Activated T-cell treated with anti-CD3 and anti-CD28 coated beads, Interleukin-2, amount 50 U/mL, for 72 hours (primary cell): ENCODE results near the gene LGI4. TPM values are rescaled to one million over a fixed set of nuclear protein-coding genes. Genes with fewer than 3 reads are reported as not detected.
"Not testable (repeated sequence)": the region's sequence is repeated elsewhere in the genome, so short reads cannot be mapped to it uniquely, and the experiment has no call there.

Experiments used
- ATAC-seq, 2 donors: fragments of 150-1000 bp; cut with Tn5 transposase; replicated peaks in 1 of 2; 2 replicates each; pipeline ENCODE4 v1.10.0; 2021; ENCODE audit warnings: moderate library complexity in 2 of 2, mild to moderate bottlenecking in 1 of 2
- DNase-seq, 2 donors: peaks; one replicate each; pipeline ENCODE4 v3.0.0; 2021 to 2022; ENCODE audit warnings: mixed read lengths in 1 of 2
- H3K27ac Mint-ChIP-seq: one replicate; pipeline ENCODE4 v1.8.0; 2022; ENCODE audit warnings: mild to moderate bottlenecking, moderate library complexity, mixed read lengths
- H3K27me3 Mint-ChIP-seq: one replicate; pipeline ENCODE4 v1.8.0; 2022; ENCODE audit warnings: low read depth, mixed read lengths
- H3K36me3 Mint-ChIP-seq, 2 donors: one replicate each; pipeline ENCODE4 v1.8.0; 2022; ENCODE audit warnings: mixed read lengths in 2 of 2, mild to moderate bottlenecking in 1 of 2; ENCODE audit not compliant: insufficient read depth in 2 of 2
- H3K4me1 Mint-ChIP-seq: one replicate; pipeline ENCODE4 v1.8.0; 2022; ENCODE audit warnings: low read depth, mixed read lengths
- H3K4me3 Mint-ChIP-seq, 2 donors: one replicate each; pipeline ENCODE4 v1.8.0; 2022; ENCODE audit warnings: mild to moderate bottlenecking in 2 of 2, mixed read lengths in 2 of 2, moderate library complexity in 2 of 2
- H3K9me3 Mint-ChIP-seq, 2 donors: one replicate each; pipeline ENCODE4 v1.8.0; 2022; ENCODE audit warnings: mixed read lengths in 2 of 2
- total RNA-seq, 2 donors: library from RNA; stranded (reverse); gene quantifications; one replicate each; pipeline ENCODE4 v1.2.3, GENCODE V29; 2022

LGI4 gene
- total RNA-seq, 2 donors from 2014 or later: 0.72 to 1.00 TPM

- no peaks in the 10 kb centered on the region for H3K27me3 Mint-ChIP-seq
- no peaks in the 10 kb centered on the region for H3K4me1 Mint-ChIP-seq
- ATAC-seq: no peak
Measured at GRCh38 chr19:35130761-35131720, 3.8 kb downstream of the LGI4 start.

GRCh38 chr19:35129724-35130274 is 5.1 kb downstream of the LGI4 start:
- not testable (repeated sequence) for H3K4me1 Mint-ChIP-seq, H3K27me3 Mint-ChIP-seq, H3K27ac Mint-ChIP-seq, H3K9me3 Mint-ChIP-seq, H3K4me3 Mint-ChIP-seq, ATAC-seq, DNase-seq, H3K36me3 Mint-ChIP-seq

More at GRCh38 chr19:35130761-35131720, 3.8 kb downstream of the LGI4 start:
- Mint-ChIP-seq H3K27ac (no peak overlapping the region), H3K9me3 (peaks cover 9% of the 10 kb centered on the region in 2 donors), H3K36me3 (no peaks in the 10 kb centered on the region), H3K4me3 (no peak overlapping the region)
- no peak for DNase-seq

GRCh38 chr19:35128398-35129057 is 6.3 kb downstream of the LGI4 start:
- DNase-seq (no peak), ATAC-seq (no peak)
- H3K27ac Mint-ChIP-seq: no peak overlapping the region
- H3K27me3 Mint-ChIP-seq: no peaks in the 10 kb centered on the region
- no peak overlapping the region for H3K4me3 Mint-ChIP-seq
- peaks cover 15% of the 10 kb centered on the region for H3K4me1 Mint-ChIP-seq
- peaks cover 9% of the 10 kb centered on the region in 2 donors for H3K9me3 Mint-ChIP-seq
- H3K36me3 Mint-ChIP-seq: no peaks in the 10 kb centered on the region

- no peak for ATAC-seq
- H3K36me3 Mint-ChIP-seq: no peaks in the 10 kb centered on the region
- H3K27ac Mint-ChIP-seq: no peak overlapping the region
- peaks cover 16% of the 10 kb centered on the region for H3K4me1 Mint-ChIP-seq
- peaks cover 5% of the 10 kb centered on the region in 2 donors for H3K9me3 Mint-ChIP-seq
- no peak overlapping the region for H3K4me3 Mint-ChIP-seq
- no peak for DNase-seq
- no peaks in the 10 kb centered on the region for H3K27me3 Mint-ChIP-seq
Measured at GRCh38 chr19:35127871-35128270, 7.0 kb downstream of the LGI4 start.

- H3K4me1 Mint-ChIP-seq: peaks cover 16% of the 10 kb centered on the region
- no peak overlapping the region for H3K4me3 Mint-ChIP-seq
- DNase-seq: no peak
- H3K9me3 Mint-ChIP-seq: no peaks in the 10 kb centered on the region
- H3K27ac Mint-ChIP-seq: no peak overlapping the region
- ATAC-seq: no peak
- no peaks in the 10 kb centered on the region for H3K36me3 Mint-ChIP-seq
- no peaks in the 10 kb centered on the region for H3K27me3 Mint-ChIP-seq
Measured at GRCh38 chr19:35126624-35126959, 8.3 kb downstream of the LGI4 start.

GRCh38 chr19:35125749-35126623 is 8.9 kb downstream of the LGI4 start:
- Mint-ChIP-seq H3K27ac (no peak overlapping the region), H3K36me3 (no peaks in the 10 kb centered on the region), H3K27me3 (no peaks in the 10 kb centered on the region), H3K4me1 (peaks cover 16% of the 10 kb centered on the region), H3K9me3 (no peaks in the 10 kb centered on the region), H3K4me3 (peak overlapping the region in 1 of 2 donors; percentile 47)
- no peak for ATAC-seq
- no peak for DNase-seq

- no peak for DNase-seq
- H3K4me1 Mint-ChIP-seq: peaks cover 16% of the 10 kb centered on the region
- no peak for ATAC-seq
- H3K27me3 Mint-ChIP-seq: no peaks in the 10 kb centered on the region
- peak overlapping the region in 1 of 2 donors; percentile 83 for H3K4me3 Mint-ChIP-seq
- no peaks in the 10 kb centered on the region for H3K9me3 Mint-ChIP-seq
- H3K27ac Mint-ChIP-seq: no peak overlapping the region
- no peaks in the 10 kb centered on the region for H3K36me3 Mint-ChIP-seq
Measured at GRCh38 chr19:35125270-35125717, 9.6 kb downstream of the LGI4 start.

GRCh38 chr19:35124098-35125060 is 10.5 kb downstream of the LGI4 start:
- Mint-ChIP-seq H3K36me3 (no peaks in the 10 kb centered on the region), H3K27me3 (no peaks in the 10 kb centered on the region), H3K27ac (peak overlapping the region; percentile 52)

GRCh38 chr19:35123573-35123972 is 11.3 kb downstream of the LGI4 start:
- Mint-ChIP-seq H3K27ac (peak overlapping the region; percentile 23), H3K27me3 (no peaks in the 10 kb centered on the region), H3K36me3 (no peaks in the 10 kb centered on the region), H3K4me1 (peaks cover 16% of the 10 kb centered on the region), H3K4me3 (peak overlapping the region; percentile 81 to 83), H3K9me3 (no peaks in the 10 kb centered on the region)
- ATAC-seq (no peak), DNase-seq (no peak)

More at GRCh38 chr19:35124098-35125060, 10.5 kb downstream of the LGI4 start:
- DNase-seq (peak; percentile 90), ATAC-seq (peak; percentile 97 to 99)
- Mint-ChIP-seq H3K4me1 (peaks cover 16% of the 10 kb centered on the region), H3K4me3 (peak overlapping the region; percentile 81 to 83), H3K9me3 (no peaks in the 10 kb centered on the region)

GRCh38 chr19:35122687-35123551 is 11.9 kb downstream of the LGI4 start:
- Mint-ChIP-seq H3K27me3 (no peaks in the 10 kb centered on the region), H3K9me3 (no peaks in the 10 kb centered on the region), H3K4me3 (no peak overlapping the region), H3K27ac (no peak overlapping the region), H3K36me3 (no peaks in the 10 kb centered on the region), H3K4me1 (peaks cover 16% of the 10 kb centered on the region)
- DNase-seq (no peak), ATAC-seq (no peak)

GRCh38 chr19:35120898-35121297 is 14.0 kb downstream of the LGI4 start:
- H3K4me1 Mint-ChIP-seq: peaks cover 16% of the 10 kb centered on the region
- no peaks in the 10 kb centered on the region for H3K27me3 Mint-ChIP-seq
- no peaks in the 10 kb centered on the region for H3K36me3 Mint-ChIP-seq
- no peak overlapping the region for H3K27ac Mint-ChIP-seq
- no peak overlapping the region for H3K4me3 Mint-ChIP-seq
- DNase-seq: no peak
- ATAC-seq: no peak
- H3K9me3 Mint-ChIP-seq: no peaks in the 10 kb centered on the region
